Measurements from ENCODE around the gene GPHB5.

GPHB5 gene

GRCh38 chr14:63276016-63276415, 42.7 kb downstream of the GPHB5 start:
- DNase-seq (ENCODE audit: low read depth) = no peak
- no peak for TF ChIP-seq CTCF (IDR thresholded peaks at IDR 0.05; ENCODE audit: control insufficient read depth, extremely low read depth, insufficient read depth)
- no peak overlapping the region for H3K4me3 ChIP-seq (ENCODE audit: low read depth, low read length)

- H3K4me3 ChIP-seq (ENCODE audit: low read depth, low read length) = no peak overlapping the region
- no peak for DNase-seq (ENCODE audit: low read depth)
- TF ChIP-seq CTCF (IDR thresholded peaks at IDR 0.05; ENCODE audit: control insufficient read depth, extremely low read depth, insufficient read depth) = no peak
Measured at GRCh38 chr14:63275611-63276010, 43.1 kb downstream of the GPHB5 start.

- H3K4me3 ChIP-seq (ENCODE audit: low read depth, low read length) = no peak overlapping the region
- DNase-seq (ENCODE audit: low read depth) = no peak
- no peak for TF ChIP-seq CTCF (IDR thresholded peaks at IDR 0.05; ENCODE audit: control insufficient read depth, extremely low read depth, insufficient read depth)
Measured at GRCh38 chr14:63273717-63274655, 44.7 kb downstream of the GPHB5 start.

- H3K4me3 ChIP-seq (ENCODE audit: low read depth, low read length) = no peak overlapping the region
- no peak for DNase-seq (ENCODE audit: low read depth)
- no peak for TF ChIP-seq CTCF (IDR thresholded peaks at IDR 0.05; ENCODE audit: control insufficient read depth, extremely low read depth, insufficient read depth)
Measured at GRCh38 chr14:63273129-63273528, 45.6 kb downstream of the GPHB5 start.

- no peak for TF ChIP-seq CTCF (IDR thresholded peaks at IDR 0.05; ENCODE audit: control insufficient read depth, extremely low read depth, insufficient read depth)
- no peak overlapping the region for H3K4me3 ChIP-seq (ENCODE audit: low read depth, low read length)
- DNase-seq (ENCODE audit: low read depth) = no peak
Measured at GRCh38 chr14:63269561-63270225, 49.0 kb downstream of the GPHB5 start.

GRCh38 chr14:63268771-63269170, 50.0 kb downstream of the GPHB5 start:
- no peak for DNase-seq (ENCODE audit: low read depth)
- TF ChIP-seq CTCF (IDR thresholded peaks at IDR 0.05; ENCODE audit: control insufficient read depth, extremely low read depth, insufficient read depth) = no peak
- H3K4me3 ChIP-seq (ENCODE audit: low read depth, low read length) = no peak overlapping the region

Measured in LNCaP clone FGC (cell line).